Measurements from ENCODE around the gene PALM.

PALM gene

GRCh38 chr19:709965-710571 lies 1.3 kb downstream of the PALM start:
- H3K36me3 ChIP-seq (replicated peaks; ENCODE audit: low read depth, low read length): no peaks in the 10 kb centered on the region
- no peak overlapping the region for H3K4me2 ChIP-seq (ENCODE audit: low read length)
- no peak overlapping the region for H3K9ac ChIP-seq (ENCODE audit: low read length)
- no peaks in the 10 kb centered on the region for H3K9me3 ChIP-seq (ENCODE audit: insufficient read depth, low read length)
- H4K20me1 ChIP-seq (ENCODE audit: insufficient read depth, low read length): no peaks in the 10 kb centered on the region
- no peak overlapping the region for H3K27ac ChIP-seq (ENCODE audit: low read length)
- H2AFZ ChIP-seq (ENCODE audit: low read depth, low read length): no peak overlapping the region
- H3K79me2 ChIP-seq (ENCODE audit: low read length): no peaks in the 10 kb centered on the region
- no peak overlapping the region for H3K4me3 ChIP-seq (ENCODE audit: low read length)
- TF ChIP-seq, protein P1, sequence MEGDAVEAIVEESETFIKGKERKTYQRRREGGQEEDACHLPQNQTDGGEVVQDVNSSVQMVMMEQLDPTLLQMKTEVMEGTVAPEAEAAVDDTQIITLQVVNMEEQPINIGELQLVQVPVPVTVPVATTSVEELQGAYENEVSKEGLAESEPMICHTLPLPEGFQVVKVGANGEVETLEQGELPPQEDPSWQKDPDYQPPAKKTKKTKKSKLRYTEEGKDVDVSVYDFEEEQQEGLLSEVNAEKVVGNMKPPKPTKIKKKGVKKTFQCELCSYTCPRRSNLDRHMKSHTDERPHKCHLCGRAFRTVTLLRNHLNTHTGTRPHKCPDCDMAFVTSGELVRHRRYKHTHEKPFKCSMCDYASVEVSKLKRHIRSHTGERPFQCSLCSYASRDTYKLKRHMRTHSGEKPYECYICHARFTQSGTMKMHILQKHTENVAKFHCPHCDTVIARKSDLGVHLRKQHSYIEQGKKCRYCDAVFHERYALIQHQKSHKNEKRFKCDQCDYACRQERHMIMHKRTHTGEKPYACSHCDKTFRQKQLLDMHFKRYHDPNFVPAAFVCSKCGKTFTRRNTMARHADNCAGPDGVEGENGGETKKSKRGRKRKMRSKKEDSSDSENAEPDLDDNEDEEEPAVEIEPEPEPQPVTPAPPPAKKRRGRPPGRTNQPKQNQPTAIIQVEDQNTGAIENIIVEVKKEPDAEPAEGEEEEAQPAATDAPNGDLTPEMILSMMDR (IDR thresholded peaks at IDR 0.05; ENCODE audit: low read depth, low read length): no peak
- no peak for TF ChIP-seq EZH2phosphoT487 (IDR thresholded peaks at IDR 0.05; ENCODE audit: low read depth)
- no peaks in the 10 kb centered on the region for H3K4me1 ChIP-seq (ENCODE audit: low read length)
- no peaks in the 10 kb centered on the region for H3K27me3 ChIP-seq (ENCODE audit: low read depth, low read length)

DNA sequence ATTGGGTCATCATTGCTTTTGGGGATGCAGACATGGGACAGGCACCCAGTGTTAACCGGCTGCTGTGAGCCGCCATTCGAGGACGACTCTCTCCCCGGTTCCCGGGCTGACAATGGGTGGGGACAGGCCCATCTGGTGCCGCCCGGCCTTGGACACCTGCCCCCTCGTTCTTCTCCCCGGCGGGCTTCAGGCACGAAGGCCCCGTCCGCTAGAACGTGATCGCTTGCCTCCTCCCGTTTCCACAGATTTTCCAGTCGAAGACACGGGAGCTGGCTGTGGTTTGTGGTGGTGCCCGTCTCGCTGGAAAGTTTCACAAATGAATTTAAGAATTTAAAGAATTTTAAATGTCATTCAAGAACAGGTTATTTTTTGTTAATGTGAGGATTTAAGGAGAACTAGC lies 2.0 kb downstream of the PALM start:
- TF ChIP-seq EZH2phosphoT487 (IDR thresholded peaks at IDR 0.05; ENCODE audit: low read depth): no peak
- TF ChIP-seq, protein P1 (IDR thresholded peaks at IDR 0.05; ENCODE audit: low read depth, low read length): no peak
- Histone ChIP-seq H3K79me2 (ENCODE audit: low read length) (no peaks in the 10 kb centered on the region), H3K4me3 (ENCODE audit: low read length) (no peak overlapping the region), H3K9ac (ENCODE audit: low read length) (no peak overlapping the region), H3K4me2 (ENCODE audit: low read length) (no peak overlapping the region), H3K36me3 (replicated peaks; ENCODE audit: low read depth, low read length) (no peaks in the 10 kb centered on the region), H3K9me3 (ENCODE audit: insufficient read depth, low read length) (no peaks in the 10 kb centered on the region), H2AFZ (ENCODE audit: low read depth, low read length) (no peak overlapping the region), H4K20me1 (ENCODE audit: insufficient read depth, low read length) (no peaks in the 10 kb centered on the region), H3K27ac (ENCODE audit: low read length) (no peak overlapping the region), H3K27me3 (ENCODE audit: low read depth, low read length) (no peaks in the 10 kb centered on the region), H3K4me1 (ENCODE audit: low read length) (no peaks in the 10 kb centered on the region)

GRCh38 chr19:711254-711653 lies 2.5 kb downstream of the PALM start:
- H3K4me1 ChIP-seq (ENCODE audit: low read length): no peaks in the 10 kb centered on the region

GRCh38 chr19:715347-715746 lies 6.6 kb downstream of the PALM start:
- Histone ChIP-seq H3K36me3 (replicated peaks; ENCODE audit: low read depth, low read length) (no peaks in the 10 kb centered on the region), H3K27ac (ENCODE audit: low read length) (no peak overlapping the region), H3K9me3 (ENCODE audit: insufficient read depth, low read length) (no peaks in the 10 kb centered on the region), H3K79me2 (ENCODE audit: low read length) (no peaks in the 10 kb centered on the region), H3K9ac (ENCODE audit: low read length) (no peak overlapping the region), H2AFZ (ENCODE audit: low read depth, low read length) (no peak overlapping the region), H3K4me3 (ENCODE audit: low read length) (no peak overlapping the region), H4K20me1 (ENCODE audit: insufficient read depth, low read length) (no peaks in the 10 kb centered on the region), H3K4me1 (ENCODE audit: low read length) (peaks cover 16% of the 10 kb centered on the region), H3K27me3 (ENCODE audit: low read depth, low read length) (no peaks in the 10 kb centered on the region), H3K4me2 (ENCODE audit: low read length) (no peak overlapping the region)
- TF ChIP-seq, protein P1 (IDR thresholded peaks at IDR 0.05; ENCODE audit: low read depth, low read length): no peak
- TF ChIP-seq EZH2phosphoT487 (IDR thresholded peaks at IDR 0.05; ENCODE audit: low read depth): no peak

More at GRCh38 chr19:711254-711653, 2.5 kb downstream of the PALM start:
- no peak for TF ChIP-seq EZH2phosphoT487 (IDR thresholded peaks at IDR 0.05; ENCODE audit: low read depth)
- TF ChIP-seq, protein P1 (IDR thresholded peaks at IDR 0.05; ENCODE audit: low read depth, low read length): no peak
- Histone ChIP-seq H3K9me3 (ENCODE audit: insufficient read depth, low read length) (no peaks in the 10 kb centered on the region), H3K9ac (ENCODE audit: low read length) (no peak overlapping the region), H2AFZ (ENCODE audit: low read depth, low read length) (no peak overlapping the region), H3K27ac (ENCODE audit: low read length) (no peak overlapping the region), H4K20me1 (ENCODE audit: insufficient read depth, low read length) (no peaks in the 10 kb centered on the region), H3K4me2 (ENCODE audit: low read length) (no peak overlapping the region), H3K79me2 (ENCODE audit: low read length) (no peaks in the 10 kb centered on the region), H3K36me3 (replicated peaks; ENCODE audit: low read depth, low read length) (no peaks in the 10 kb centered on the region), H3K27me3 (ENCODE audit: low read depth, low read length) (no peaks in the 10 kb centered on the region), H3K4me3 (ENCODE audit: low read length) (no peak overlapping the region)

Data from OCI-LY3 (cell line).